GM13976 (cell line): ENCODE results near the gene ZNF486.
"Not testable (repeated sequence)": the region's sequence is repeated elsewhere in the genome, so short reads cannot be mapped to it uniquely, and the experiment has no call there.

Experiments
- DNase-seq: peaks from one replicate; pipeline ENCODE4 v3.0.0; 2012; ENCODE audit warnings: low spot score
- CTCF ChIP-seq: IDR thresholded peaks from 2 replicates; pipeline ENCODE4 v1.5.1; 2012; ENCODE audit warnings: borderline replicate concordance, mild to moderate bottlenecking; ENCODE audit not compliant: insufficient read depth; ENCODE audit errors: extremely low read depth, missing control alignments, control extremely low read depth
- in situ Hi-C: fragments of 300-500 bp; cut with MboI; formaldehyde crosslinking; loops from one replicate; pipeline ENCODE4 v1.12.0; 2022; ENCODE audit warnings: low sequenced_read_pairs, mixed read lengths, inconsistent platforms; ENCODE audit not compliant: unreplicated experiment

The ZNF486 gene

GRCh38 chr19:20237773-20238623, 71.0 kb downstream of the ZNF486 start:
- no peak for TF ChIP-seq CTCF
- in situ Hi-C loops = no loop called here
- peak; percentile 67 for DNase-seq

DNA sequence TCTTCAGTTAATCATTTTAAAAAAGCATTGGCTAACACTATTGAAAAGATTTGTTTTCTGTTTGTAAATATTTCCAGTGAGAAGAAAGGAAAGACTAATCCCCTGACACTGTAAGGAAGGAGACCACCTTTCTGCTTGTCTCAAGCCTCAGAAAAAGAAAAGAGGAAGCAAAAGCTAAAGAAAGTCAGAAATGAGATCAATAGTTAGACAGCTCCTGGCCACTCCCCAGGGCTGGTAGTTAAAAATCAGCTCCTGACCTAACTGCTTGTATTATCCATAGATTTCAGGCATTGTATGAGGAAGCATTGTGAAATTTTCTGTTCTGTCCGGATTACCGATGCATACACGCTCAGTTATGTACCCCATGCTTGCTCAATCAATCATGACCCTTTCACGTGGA, 76.6 kb downstream of the ZNF486 start:
- in situ Hi-C loops = no loop called here
- TF ChIP-seq CTCF = no peak
- DNase-seq = no peak

GRCh38 chr19:20244356-20244755, 77.3 kb downstream of the ZNF486 start:
- no peak for DNase-seq
- TF ChIP-seq CTCF = no peak
- in situ Hi-C loops = no loop called here

DNA sequence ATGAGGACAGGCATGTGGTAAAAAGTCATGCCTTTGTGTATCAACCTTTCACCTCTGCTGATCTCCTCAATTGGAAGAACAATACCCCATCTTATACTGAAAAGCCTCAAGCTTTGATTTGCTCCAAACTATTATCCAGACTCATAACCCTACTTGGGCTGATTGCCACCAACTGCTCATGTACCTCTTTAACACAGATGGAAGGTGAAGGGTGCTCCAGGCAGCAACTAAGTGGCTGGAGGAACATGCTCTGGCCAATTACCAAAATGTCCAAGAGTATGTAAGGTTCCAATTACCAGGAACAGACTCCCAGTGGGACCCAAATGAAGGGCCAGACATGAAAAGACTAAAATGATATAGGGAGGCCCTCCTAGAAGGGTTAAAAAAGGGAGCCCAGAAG, 78.3 kb downstream of the ZNF486 start:
- TF ChIP-seq CTCF = no peak
- in situ Hi-C loops = no loop called here
- DNase-seq = no peak

GRCh38 chr19:20247016-20247683, 80.1 kb downstream of the ZNF486 start:
- no peak for DNase-seq
- in situ Hi-C loops = no loop called here
- TF ChIP-seq CTCF = no peak

DNA sequence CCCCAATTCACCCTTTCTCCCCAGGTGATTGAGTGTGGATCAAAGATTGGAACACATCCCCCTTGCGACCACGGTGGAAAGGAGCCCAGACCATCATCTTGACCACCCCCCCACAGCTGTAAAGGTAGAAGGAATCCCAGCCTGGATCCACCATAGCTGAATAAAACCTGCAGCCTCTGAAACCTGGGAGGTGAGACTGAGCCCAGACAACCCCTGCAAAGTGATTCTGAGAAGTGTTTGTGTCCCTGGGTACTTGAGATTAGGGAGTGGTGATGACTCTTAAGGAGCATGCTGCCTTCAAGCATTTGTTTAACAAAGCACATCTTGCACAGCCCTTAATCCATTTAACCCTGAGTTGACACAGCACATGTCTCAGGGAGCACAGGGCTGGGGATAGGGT, 81.2 kb downstream of the ZNF486 start:
- in situ Hi-C loops, DNase-seq: not testable (repeated sequence)
